ENCODE measurements around the gene WDR82.

GRCh38 chr3:52292247-52293065, 14.0 kb upstream of the WDR82 start:
- no peak for TF ChIP-seq CTCF (IDR thresholded peaks at IDR 0.05)
- TF ChIP-seq POLR2A (IDR thresholded peaks at IDR 0.05), result no peak
